Stimulated activated memory B cell treated with anti-CD40 and anti-IgM and Interleukin-4, amounts not matched to agents 10 μg/mL and 1 μg/mL and 100 μg/mL, for 72 hours (primary cell): ENCODE results near the gene MSRB2.
"Not testable (repeated sequence)": the region's sequence is repeated elsewhere in the genome, so short reads cannot be mapped to it uniquely, and the experiment has no call there.

Source experiments
- ATAC-seq: fragments of 150-1000 bp; cut with Tn5 transposase; 2 replicates; pipeline ENCODE4 v1.10.0; 2021
- H3K27ac Mint-ChIP-seq: one replicate; pipeline ENCODE4 v1.8.0; 2022; ENCODE audit warnings: mild to moderate bottlenecking, mixed read lengths
- H3K27me3 Mint-ChIP-seq: one replicate; pipeline ENCODE4 v1.8.0; 2022; ENCODE audit warnings: mixed read lengths
- H3K36me3 Mint-ChIP-seq: one replicate; pipeline ENCODE4 v1.8.0; 2022; ENCODE audit warnings: mixed read lengths
- H3K4me1 Mint-ChIP-seq: one replicate; pipeline ENCODE4 v1.8.0; 2022; ENCODE audit warnings: mixed read lengths
- H3K4me3 Mint-ChIP-seq: one replicate; pipeline ENCODE4 v1.8.0; 2022; ENCODE audit warnings: mild to moderate bottlenecking, moderate library complexity, mixed read lengths
- H3K9me3 Mint-ChIP-seq: one replicate; pipeline ENCODE4 v1.8.0; 2022; ENCODE audit warnings: mixed read lengths

The MSRB2 gene

GRCh38 chr10:23065181-23065948 is 30.0 kb upstream of the MSRB2 start:
- H3K9me3 Mint-ChIP-seq, result no peaks in the 10 kb centered on the region
- no peaks in the 10 kb centered on the region for H3K36me3 Mint-ChIP-seq
- H3K4me1 Mint-ChIP-seq, result peaks cover 9% of the 10 kb centered on the region
- H3K27me3 Mint-ChIP-seq, result peaks cover 21% of the 10 kb centered on the region
- H3K4me3 Mint-ChIP-seq, result no peak overlapping the region
- ATAC-seq, result no peak
- H3K27ac Mint-ChIP-seq, result no peak overlapping the region

- ATAC-seq, result no peak
- peaks cover 21% of the 10 kb centered on the region for H3K27me3 Mint-ChIP-seq
- no peak overlapping the region for H3K27ac Mint-ChIP-seq
- no peaks in the 10 kb centered on the region for H3K9me3 Mint-ChIP-seq
- H3K36me3 Mint-ChIP-seq, result no peaks in the 10 kb centered on the region
- H3K4me3 Mint-ChIP-seq, result no peak overlapping the region
- H3K4me1 Mint-ChIP-seq, result peaks cover 9% of the 10 kb centered on the region
Measured at GRCh38 chr10:23067337-23067736, 28.0 kb upstream of the MSRB2 start.

DNA sequence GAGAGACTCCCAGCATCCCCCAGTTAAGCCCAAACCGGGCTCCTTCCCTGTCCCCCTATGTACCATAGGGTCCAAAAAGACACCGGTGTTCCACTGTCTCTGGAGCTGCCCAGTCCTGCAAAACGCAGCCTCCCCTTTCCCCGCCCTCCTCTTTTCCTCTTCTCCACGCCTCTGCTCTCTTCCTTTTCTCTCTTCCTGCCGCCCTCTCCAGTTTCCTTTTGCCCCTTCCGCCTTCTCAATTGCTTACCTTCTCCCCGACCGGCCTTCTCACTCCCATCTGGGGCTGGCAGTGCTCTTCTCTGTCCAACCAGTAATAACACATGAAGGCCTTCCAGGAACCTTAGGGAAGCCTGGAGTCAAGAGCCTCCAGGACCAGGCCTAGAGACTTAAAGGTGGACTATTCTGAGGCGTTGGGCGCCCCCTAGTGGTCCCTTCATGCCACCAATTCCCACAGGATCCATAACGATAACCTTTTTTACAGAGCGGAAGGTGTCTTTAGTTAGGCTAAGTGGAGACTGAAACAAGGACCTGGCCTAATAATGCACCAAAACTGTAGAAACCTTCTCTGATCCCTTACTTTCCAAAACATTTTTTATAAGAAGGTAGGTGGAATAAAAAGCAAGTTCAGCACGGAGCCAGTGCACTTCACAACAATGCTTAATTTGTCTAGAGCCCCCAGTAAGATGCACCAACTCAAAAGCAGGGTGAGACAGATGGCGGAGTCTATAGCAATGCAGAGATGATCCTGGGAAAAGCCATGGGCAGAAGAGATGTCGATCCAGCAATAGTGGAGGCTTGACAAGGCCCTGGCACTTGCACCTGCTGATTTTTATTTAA is 27.2 kb upstream of the MSRB2 start:
- H3K27me3 Mint-ChIP-seq, result peaks cover 21% of the 10 kb centered on the region
- H3K4me1 Mint-ChIP-seq, result peaks cover 9% of the 10 kb centered on the region
- H3K36me3 Mint-ChIP-seq, result no peaks in the 10 kb centered on the region
- no peak overlapping the region for H3K4me3 Mint-ChIP-seq
- peak overlapping the region; percentile 50 for H3K27ac Mint-ChIP-seq
- peak; percentile 49 for ATAC-seq
- no peaks in the 10 kb centered on the region for H3K9me3 Mint-ChIP-seq

GRCh38 chr10:23069019-23069815 is 26.2 kb upstream of the MSRB2 start:
- peak; percentile 66 for ATAC-seq
- no peak overlapping the region for H3K27ac Mint-ChIP-seq
- no peak overlapping the region for H3K4me3 Mint-ChIP-seq
- peaks cover 9% of the 10 kb centered on the region for H3K4me1 Mint-ChIP-seq
- no peaks in the 10 kb centered on the region for H3K36me3 Mint-ChIP-seq
- no peaks in the 10 kb centered on the region for H3K9me3 Mint-ChIP-seq
- H3K27me3 Mint-ChIP-seq, result peaks cover 12% of the 10 kb centered on the region

- not testable (repeated sequence) for H3K27ac Mint-ChIP-seq, H3K36me3 Mint-ChIP-seq, H3K9me3 Mint-ChIP-seq, H3K4me1 Mint-ChIP-seq, H3K4me3 Mint-ChIP-seq
- peaks cover 13% of the 10 kb centered on the region for H3K27me3 Mint-ChIP-seq
- ATAC-seq, result peak; percentile 14
Measured at GRCh38 chr10:23070092-23070912, 25.1 kb upstream of the MSRB2 start.

GRCh38 chr10:23070913-23071218 is 24.5 kb upstream of the MSRB2 start:
- H3K4me3 Mint-ChIP-seq, result no peak overlapping the region
- H3K4me1 Mint-ChIP-seq, result peaks cover 9% of the 10 kb centered on the region
- H3K27me3 Mint-ChIP-seq, result peaks cover 19% of the 10 kb centered on the region
- no peaks in the 10 kb centered on the region for H3K36me3 Mint-ChIP-seq
- no peaks in the 10 kb centered on the region for H3K9me3 Mint-ChIP-seq
- H3K27ac Mint-ChIP-seq, result no peak overlapping the region
- peak; percentile 55 for ATAC-seq

DNA sequence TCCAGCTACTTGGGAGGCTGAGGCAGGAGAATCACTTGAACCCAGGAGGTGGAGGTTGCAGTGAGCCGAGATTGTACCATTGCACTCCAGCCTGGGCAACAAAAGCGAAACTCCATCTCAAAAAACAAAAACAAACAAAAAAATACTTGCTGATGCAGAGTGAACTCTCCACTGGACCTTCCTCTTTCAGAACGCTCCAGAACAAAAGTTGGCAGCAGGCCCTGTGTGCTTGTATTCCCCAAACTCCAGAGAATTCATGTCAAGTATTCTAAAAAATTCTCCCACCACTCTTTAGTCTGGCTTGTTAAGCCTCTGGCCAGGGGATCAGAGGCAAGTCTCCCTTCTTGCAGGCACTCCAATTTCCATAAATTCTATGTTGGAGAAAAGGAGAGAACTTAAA is 22.8 kb upstream of the MSRB2 start:
- not testable (repeated sequence) for H3K36me3 Mint-ChIP-seq, ATAC-seq, H3K4me3 Mint-ChIP-seq, H3K9me3 Mint-ChIP-seq, H3K27ac Mint-ChIP-seq, H3K4me1 Mint-ChIP-seq
- peaks cover 36% of the 10 kb centered on the region for H3K27me3 Mint-ChIP-seq

- Mint-ChIP-seq H3K4me3 (no peak overlapping the region), H3K27ac (no peak overlapping the region), H3K9me3 (no peaks in the 10 kb centered on the region), H3K36me3 (no peaks in the 10 kb centered on the region), H3K4me1 (peaks cover 1% of the 10 kb centered on the region), H3K27me3 (peaks cover 33% of the 10 kb centered on the region)
- ATAC-seq, result no peak
Measured at GRCh38 chr10:23073527-23073926, 21.9 kb upstream of the MSRB2 start.

GRCh38 chr10:23075672-23076071 is 19.7 kb upstream of the MSRB2 start:
- Mint-ChIP-seq H3K27me3 (peaks cover 49% of the 10 kb centered on the region), H3K36me3 (no peaks in the 10 kb centered on the region), H3K4me3 (no peak overlapping the region), H3K27ac (no peak overlapping the region), H3K9me3 (no peaks in the 10 kb centered on the region), H3K4me1 (no peaks in the 10 kb centered on the region)
- no peak for ATAC-seq

DNA sequence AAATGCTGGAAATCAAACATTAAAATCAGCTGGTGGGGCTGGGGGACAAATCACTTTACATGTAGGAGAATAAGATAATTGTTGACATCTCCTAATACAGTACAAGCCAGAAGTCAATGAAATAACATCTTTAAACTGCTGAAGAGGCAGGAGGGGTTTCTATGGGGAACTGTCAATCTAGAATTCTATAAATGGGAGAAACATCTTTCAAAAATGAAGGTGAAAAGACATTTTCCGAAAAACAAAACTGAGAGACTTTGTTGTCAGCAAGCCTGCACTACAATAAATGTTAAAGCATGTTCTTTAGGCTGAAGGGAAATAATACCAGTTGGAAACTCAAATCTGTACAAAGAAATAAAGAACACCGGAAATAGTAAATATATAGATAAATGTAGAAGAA is 17.3 kb upstream of the MSRB2 start:
- Mint-ChIP-seq H3K4me3 (no peak overlapping the region), H3K9me3 (no peaks in the 10 kb centered on the region), H3K4me1 (no peaks in the 10 kb centered on the region), H3K36me3 (no peaks in the 10 kb centered on the region), H3K27me3 (peaks cover 67% of the 10 kb centered on the region), H3K27ac (no peak overlapping the region)
- no peak for ATAC-seq

- Mint-ChIP-seq H3K27ac (no peak overlapping the region), H3K4me3 (no peak overlapping the region), H3K27me3 (peaks cover 67% of the 10 kb centered on the region), H3K36me3 (no peaks in the 10 kb centered on the region), H3K4me1 (no peaks in the 10 kb centered on the region), H3K9me3 (peaks cover under 1% of the 10 kb centered on the region)
- ATAC-seq, result no peak
Measured at GRCh38 chr10:23079700-23080099, 15.7 kb upstream of the MSRB2 start.

DNA sequence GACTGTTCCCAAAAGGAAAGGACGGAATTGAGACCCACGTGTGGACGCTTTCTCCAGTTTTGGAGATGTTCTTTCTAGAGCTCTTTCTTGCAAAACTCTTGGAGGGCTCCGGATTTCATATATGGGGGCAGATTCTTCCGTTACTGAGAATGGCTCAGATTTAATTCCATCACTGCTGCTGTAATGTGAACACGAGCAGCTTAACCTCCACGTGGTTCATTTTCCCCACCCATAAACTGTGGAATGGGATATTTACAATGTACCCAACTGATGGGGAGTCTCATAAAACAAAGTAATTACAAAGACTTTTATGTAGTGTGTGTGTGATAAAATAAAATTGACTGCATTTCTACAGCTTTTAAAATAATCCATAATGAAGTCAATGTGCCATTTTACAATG is 15.1 kb upstream of the MSRB2 start:
- ATAC-seq, result no peak
- H3K27ac Mint-ChIP-seq, result no peak overlapping the region
- no peaks in the 10 kb centered on the region for H3K36me3 Mint-ChIP-seq
- peaks cover 3% of the 10 kb centered on the region for H3K9me3 Mint-ChIP-seq
- no peaks in the 10 kb centered on the region for H3K4me1 Mint-ChIP-seq
- no peak overlapping the region for H3K4me3 Mint-ChIP-seq
- H3K27me3 Mint-ChIP-seq, result peaks cover 66% of the 10 kb centered on the region

GRCh38 chr10:23081221-23081750 is 14.1 kb upstream of the MSRB2 start:
- H3K27ac Mint-ChIP-seq, result no peak overlapping the region
- H3K4me3 Mint-ChIP-seq, result no peak overlapping the region
- ATAC-seq, result no peak
- H3K36me3 Mint-ChIP-seq, result no peaks in the 10 kb centered on the region
- H3K4me1 Mint-ChIP-seq, result no peaks in the 10 kb centered on the region
- H3K9me3 Mint-ChIP-seq, result peaks cover 3% of the 10 kb centered on the region
- H3K27me3 Mint-ChIP-seq, result peaks cover 56% of the 10 kb centered on the region

- ATAC-seq, result no peak
- Mint-ChIP-seq H3K27ac (no peak overlapping the region), H3K9me3 (peaks cover 3% of the 10 kb centered on the region), H3K4me3 (no peak overlapping the region), H3K4me1 (no peaks in the 10 kb centered on the region), H3K36me3 (no peaks in the 10 kb centered on the region), H3K27me3 (peaks cover 50% of the 10 kb centered on the region)
Measured at GRCh38 chr10:23081891-23082290, 13.5 kb upstream of the MSRB2 start.
